NCI-H2196 (cell line): Measurements from ENCODE around the gene SLC35A4.

ENCODE experiments used
- DNase-seq: peaks from one replicate; lab custom pipeline; 2025; ENCODE audit not compliant: unreplicated experiment; lab: John Stamatoyannopoulos, UW

SLC35A4 gene, protein sequence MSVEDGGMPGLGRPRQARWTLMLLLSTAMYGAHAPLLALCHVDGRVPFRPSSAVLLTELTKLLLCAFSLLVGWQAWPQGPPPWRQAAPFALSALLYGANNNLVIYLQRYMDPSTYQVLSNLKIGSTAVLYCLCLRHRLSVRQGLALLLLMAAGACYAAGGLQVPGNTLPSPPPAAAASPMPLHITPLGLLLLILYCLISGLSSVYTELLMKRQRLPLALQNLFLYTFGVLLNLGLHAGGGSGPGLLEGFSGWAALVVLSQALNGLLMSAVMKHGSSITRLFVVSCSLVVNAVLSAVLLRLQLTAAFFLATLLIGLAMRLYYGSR

DNA sequence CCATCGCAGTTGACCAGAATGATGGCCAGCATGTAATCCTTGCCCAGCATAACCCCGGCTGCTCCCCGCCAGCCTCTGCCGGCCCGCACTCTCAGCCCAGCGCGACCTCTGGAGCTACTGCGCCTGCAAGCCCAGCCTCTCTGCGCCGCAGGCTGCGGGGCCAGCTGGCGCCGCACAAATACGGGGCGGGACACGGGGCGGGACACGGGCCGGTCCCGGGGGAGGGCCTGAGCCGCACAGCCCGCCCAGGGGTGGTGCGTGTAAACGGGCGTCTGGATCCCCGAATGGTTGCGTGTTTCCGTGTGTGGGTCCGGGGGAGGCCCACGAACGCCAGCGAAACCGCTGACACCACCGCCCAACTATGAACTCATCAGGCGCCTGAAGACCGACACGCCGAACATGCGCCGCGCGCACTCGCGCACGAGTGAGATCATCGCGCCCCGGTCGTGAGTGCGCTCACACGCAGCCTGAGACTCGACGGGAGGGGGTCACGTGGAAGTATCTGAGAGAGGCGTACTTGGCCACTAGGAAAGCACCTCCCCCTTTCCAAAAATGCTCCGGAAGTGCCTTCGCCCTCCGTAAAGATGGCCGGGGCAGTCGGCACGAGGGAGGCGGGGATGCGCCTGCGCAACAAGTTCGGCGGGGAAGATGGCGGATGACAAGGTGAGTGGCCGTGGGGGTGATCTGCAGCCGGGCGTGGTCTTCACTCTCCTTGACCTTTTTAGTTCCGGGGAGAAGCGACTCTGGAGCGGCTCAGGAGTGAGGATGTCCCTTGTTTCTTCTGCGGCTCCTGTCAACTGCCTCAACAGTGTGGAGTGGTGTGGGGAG, at the start of gene SLC35A4, which contains the start of gene APBB3:
TSS of gene SLC35A4 (plus strand) at position 633 of the 828 bp plus-strand sequence. CDS start 2,342 bp downstream, outside the sequence.
TSS of gene APBB3 (minus strand) at position 403 of the 828 bp plus-strand sequence. CDS start at position 50, 353 bp downstream.
- peak; percentile 98 for DNase-seq

DNA sequence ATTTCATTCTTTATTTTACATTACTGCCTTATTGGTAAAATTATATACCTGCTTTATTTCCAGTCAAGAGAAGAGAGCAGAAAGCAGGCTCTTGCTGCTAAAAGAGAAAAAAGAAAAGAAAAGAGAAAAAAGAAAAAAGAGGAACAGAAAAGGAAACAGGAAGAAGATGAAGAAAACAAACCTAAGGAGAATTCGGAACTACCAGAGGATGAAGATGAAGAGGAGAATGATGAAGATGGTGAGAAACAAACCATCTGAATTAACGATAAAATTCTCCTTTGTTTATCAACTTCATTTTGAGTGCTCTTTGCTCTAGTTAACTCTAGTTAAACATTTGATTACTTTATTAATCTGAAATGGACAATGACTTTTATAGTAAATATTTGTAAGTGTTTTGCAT, 40.6 kb upstream of the SLC35A4 start:
- no peak for DNase-seq

DNA sequence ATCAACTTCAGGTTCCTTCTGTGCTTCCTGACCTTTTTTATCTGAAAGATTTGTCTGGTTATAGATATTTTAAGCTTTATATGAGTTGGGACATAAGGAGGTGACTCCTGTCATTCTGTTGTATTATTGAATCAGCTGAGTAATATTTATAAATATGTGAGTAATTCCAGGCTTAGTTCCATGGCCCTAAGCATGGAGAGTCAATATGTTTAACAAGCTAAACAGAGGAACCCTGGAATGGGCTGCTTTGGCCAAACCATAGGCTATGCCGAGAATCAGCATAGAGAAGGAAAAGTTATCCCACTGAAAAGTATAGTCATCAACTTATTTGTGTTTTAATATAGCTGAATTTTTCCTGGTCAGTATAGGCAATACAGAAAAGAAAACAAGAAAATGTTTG, 24.4 kb upstream of the SLC35A4 start:
- no peak for DNase-seq

DNA sequence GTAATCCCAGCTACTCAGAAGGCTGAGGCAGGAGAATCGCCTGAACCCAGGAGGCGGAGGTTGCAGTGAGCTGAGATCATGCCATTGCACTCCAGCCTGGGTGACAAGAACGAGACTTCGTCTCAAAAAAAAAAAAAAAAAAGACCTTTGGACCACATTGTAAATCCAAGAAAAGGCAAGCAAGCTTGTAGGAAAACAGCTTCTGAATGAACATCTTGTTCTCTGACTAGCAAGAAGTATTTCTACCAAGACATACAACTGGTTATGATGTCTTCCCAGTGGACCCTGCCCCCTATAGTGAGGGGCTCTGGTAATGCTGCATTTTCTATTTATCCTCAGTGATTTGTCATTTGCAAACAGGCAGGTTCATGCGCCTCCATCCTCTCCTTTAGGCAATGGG, 21.7 kb upstream of the SLC35A4 start:
- no peak for DNase-seq

DNA sequence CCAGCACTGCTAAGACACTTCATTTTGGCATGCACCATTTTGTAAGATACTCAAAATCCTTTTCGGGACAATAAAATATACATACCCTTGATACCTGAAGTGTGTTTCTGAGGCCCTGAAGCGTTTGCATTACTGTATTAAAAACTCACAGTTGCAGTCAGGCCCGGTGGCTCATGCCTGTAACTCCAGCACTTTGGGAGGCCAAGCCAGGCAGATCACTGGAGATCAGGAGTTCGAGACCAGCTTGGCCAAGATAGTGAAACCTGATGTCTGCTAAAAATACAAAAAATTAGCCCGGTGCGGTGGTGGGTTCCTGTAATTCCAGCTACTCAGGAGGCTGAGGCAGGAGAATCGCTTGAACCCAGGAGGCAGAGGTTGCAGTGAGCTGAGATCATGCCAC, 19.6 kb upstream of the SLC35A4 start:
- DNase-seq = no peak

DNA sequence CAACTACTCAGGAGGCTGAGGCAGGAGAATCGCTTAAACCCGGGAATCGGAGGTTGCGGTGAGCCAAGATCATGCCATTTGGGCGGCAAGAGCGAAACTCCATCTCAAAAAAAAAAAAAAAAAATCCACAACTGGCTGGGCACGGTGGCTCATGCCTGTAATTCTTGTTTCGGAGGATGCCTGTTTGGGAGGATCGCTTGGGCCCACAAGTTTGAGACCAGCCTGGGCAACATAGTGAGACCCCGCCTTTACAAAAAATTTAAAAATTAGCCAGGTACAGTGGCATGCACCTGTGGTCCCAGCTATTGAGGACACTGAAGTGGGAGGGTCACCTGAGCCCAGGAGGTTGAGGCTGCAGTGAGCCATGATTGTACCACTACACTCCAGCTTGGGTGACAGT, 19.0 kb upstream of the SLC35A4 start:
- DNase-seq = no peak

DNA sequence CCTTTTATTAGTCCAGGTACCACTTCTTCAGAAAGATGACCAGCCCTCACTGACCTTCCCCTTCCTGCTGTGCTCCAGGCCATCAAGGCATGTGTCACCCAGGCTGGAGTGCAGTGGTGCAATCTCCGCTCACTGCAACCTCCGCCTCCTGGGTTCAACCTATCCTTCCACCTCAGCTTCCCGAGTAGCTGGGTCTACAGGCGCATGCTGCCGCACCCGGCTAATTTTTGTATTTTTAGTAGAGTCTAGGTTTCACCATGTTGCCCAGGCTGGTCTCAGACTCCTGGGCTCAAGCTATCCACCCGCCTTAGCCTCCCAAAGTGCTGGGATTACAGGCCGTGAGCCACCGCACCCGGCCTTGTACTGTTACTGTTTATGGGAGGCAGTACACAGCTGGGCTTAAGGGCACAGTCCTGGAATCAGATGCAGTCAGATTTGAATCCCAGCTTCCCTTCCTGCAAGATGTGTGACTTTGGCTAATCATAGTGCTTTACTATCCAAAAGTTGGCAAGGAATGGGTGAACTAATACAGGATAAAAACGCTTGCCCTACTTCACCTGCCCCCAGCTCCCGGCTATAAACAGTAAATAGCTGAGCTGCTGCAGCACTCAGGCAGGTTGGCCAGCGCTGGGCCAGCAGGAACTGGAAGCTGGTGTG, 17.6 kb upstream of the SLC35A4 start:
- DNase-seq = no peak

DNA sequence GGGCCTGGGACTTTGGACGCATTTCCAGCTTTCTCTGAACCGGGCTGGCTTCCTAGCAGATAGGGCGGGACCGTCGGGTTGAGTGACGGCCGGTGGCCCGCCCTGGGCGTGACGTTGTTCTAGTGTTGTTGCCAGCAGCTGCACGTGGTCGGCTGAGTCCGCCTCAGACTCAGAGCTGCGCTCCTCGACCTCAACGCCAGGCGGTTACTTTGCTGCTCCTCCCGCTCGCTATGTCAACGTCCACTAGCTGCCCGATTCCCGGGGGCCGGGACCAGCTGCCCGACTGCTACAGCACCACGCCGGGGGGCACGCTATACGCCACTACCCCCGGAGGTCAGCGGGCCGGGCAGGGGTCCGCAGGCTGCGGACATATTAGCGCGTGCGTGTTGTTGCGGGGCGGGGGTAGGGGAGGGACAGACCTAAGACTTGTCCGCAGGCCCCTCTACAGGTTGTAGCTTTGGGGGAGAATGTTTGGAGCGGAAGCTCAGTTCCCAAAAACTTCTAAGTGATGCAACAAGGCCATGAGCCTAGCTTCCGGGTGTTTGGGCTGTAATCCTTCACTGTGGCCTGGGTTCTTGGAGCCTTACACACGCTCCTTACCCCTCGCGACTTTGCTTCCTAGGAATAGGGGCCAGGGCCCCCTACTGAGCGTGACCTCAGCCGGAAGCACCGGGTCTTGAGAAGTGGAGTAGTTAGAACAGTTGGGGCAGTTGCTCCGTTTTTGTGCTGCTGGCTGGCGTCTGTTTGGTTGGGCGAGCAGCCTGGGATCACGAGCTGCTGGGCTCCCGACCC, 16.9 kb upstream of the SLC35A4 start, which contains the start of gene EIF4EBP3:
TSS of gene EIF4EBP3 (plus strand) at position 155 of the 792 bp plus-strand sequence. CDS start at position 231, 76 bp downstream.
- peak; percentile 95 for DNase-seq

DNA sequence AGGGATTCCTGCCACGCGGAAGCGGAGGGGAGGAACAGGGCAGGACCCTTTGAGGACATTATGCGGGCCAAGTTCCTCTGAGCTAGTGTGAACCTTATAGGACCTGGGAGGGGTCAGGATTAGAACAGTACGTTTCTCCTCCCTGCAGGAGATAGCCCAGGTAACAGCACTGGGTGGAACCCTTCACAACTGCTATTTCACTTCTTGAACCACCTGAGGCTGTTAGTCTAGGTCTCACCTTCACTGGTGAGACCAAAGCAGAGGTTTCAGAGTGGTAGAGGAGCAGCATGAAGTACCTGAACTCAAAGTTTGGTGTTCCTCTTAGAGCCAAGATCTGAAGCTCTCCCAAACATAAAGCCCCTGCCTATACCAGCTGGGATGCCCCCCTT, 16.3 kb upstream of the SLC35A4 start:
- DNase-seq = no peak

DNA sequence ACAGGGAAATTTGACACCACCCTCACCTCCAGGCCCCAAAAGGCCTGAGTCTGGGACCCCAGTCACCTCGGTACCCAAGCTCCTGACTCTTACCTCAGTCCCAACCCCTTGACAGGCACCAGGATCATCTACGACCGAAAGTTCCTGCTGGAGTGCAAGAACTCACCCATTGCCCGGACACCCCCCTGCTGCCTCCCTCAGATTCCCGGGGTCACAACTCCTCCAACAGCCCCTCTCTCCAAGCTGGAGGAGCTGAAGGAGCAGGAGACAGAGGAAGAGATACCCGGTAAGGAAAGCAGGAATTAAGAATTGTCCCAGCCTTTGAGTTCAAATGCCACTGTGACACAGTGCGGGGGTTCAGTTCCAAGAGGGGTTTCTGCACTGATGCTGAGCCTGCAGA, 15.8 kb upstream of the SLC35A4 start:
- no peak for DNase-seq

DNA sequence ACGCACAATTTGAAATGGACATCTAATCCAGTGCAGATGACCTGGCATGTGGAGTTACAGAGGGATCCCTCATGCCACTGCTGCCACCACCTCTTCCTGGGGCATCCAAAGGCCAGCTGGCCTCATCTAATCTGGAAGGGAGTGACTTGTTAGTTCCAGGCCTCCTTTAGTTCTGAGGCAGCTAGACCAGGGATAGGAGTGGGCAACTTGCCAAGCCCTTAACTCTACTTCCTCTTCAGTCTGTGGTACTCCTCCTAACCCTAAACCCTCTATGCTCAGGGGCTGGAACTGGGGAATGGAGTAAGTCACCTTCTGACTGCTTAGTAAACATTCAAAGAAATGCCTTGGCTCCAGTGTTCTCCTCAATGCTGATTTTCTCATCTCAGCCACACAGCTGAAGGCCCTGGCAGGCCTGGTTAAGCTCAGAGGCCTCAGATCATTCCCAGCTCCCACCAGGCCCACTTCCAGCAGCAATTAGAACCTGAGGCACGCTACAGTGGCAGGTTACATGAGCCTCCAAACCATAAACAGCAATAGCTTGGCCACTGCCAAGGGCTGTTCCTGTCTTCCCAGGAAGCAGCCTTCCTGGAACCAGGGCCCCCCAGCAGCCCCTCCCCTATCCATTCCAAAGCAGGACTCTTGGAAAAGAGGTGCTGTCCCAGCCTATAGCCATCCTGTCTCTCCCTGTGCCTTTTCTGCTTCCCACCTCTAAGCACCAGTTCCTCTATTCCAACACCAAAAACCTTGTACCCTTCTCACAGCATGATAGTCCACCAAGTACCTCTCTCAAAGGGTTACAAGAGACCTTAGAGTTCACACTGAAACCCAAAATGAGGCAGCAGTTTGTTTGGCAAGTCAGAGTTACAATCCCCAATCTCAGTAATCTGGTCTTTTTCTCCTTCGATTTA, 15.1 kb upstream of the SLC35A4 start:
- peak; percentile 47 for DNase-seq

DNA sequence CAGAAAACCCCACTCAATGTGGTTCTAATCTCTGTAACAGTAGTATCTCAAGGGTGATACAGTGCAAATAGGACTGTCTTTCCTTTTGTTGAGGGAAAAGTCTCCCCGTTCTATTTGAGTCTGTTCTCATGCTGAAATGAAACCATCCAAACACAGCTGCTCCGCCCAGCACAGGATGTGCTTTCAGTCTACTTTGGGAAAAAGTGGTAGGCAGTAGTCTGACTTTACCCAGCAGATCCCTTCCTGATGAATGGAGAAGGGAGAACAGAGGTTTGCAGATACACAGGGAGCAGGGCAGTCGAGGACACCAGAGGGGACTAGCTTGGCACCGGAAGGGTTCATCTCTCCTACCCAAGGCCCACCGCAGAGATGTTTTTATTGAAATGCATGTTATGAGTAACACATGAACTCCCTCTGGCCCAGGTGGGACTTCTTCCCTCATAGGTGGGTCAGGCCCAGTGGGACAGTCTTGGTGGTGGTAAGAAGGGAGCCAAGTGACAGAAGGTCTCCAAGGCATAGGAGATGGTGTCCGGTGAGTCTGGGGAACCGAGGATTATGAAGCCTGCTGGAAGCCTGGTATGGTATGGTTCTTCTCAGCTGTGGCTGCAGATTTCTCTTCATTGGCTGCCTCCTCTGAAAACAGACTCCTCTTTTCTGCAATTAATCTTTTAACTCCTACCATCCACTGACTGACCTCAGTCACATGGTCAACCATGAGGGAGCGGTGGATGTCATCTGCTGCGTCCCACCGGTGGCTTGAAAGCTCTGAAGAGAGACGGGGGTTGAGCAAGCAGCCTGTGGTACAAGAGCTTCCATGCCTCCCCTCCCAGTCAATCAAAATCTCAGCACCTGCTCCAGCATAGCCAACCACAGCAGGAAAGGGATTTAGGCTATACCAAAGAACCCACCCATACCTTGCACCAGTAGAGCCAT, 14.2 kb upstream of the SLC35A4 start:
- no peak for DNase-seq

DNA sequence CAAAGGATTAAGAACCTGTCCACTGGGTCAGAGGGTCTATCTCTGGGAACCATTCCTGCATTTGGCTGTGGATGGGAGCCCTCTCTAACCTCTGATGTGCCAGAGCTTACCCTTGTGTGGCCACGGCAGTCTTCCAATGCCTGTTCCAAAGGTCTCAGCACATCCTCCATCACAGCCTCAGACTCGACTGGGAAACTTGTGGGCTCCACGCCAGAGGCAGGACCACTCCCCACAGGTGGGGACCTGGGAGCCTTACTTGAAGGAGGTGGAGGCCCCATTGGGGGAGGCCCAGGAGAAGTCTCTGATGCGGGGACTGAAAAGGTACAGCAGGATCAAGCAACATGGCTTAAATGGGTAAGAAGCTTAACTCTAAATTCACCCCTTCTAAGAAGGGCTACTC, 12.8 kb upstream of the SLC35A4 start:
- no peak for DNase-seq

DNA sequence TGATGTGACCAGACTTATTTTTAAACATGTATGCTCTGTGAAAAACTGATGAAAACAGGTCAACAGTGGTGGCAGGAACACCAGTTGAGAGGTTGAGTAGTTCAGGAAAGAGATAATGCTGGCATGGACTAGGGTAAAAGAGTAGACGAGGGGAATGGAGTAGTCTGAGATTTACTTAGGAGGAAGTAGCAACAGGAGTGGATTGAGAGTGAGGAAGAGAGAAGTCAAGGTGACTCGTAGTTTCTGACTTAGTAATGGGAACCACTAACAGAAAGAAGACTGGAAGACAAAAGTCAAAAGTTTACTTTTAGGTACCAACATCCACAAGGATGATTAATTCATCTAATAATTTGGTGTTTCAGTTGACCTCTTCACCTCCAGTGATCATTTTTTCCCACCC, 11.0 kb upstream of the SLC35A4 start:
- DNase-seq = no peak

DNA sequence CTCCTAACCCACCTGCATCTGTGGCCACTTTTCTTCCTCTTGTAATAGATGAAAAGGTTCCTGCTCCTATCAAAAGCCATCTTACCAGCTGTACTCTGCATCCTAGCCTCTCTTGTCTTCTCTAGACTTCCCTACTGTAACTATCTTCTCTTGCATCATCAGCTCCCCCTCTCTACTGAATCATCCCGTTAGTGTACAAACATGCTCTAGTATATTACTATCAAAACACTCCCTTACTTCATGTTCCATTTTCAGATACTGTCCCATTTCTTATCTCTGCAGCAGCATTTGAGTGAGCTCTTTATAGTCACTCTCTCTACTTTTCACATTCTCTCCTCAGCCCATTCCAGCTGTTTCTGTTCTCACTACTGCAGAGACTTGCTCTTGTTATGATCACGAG, 10.2 kb upstream of the SLC35A4 start:
- no peak for DNase-seq

DNA sequence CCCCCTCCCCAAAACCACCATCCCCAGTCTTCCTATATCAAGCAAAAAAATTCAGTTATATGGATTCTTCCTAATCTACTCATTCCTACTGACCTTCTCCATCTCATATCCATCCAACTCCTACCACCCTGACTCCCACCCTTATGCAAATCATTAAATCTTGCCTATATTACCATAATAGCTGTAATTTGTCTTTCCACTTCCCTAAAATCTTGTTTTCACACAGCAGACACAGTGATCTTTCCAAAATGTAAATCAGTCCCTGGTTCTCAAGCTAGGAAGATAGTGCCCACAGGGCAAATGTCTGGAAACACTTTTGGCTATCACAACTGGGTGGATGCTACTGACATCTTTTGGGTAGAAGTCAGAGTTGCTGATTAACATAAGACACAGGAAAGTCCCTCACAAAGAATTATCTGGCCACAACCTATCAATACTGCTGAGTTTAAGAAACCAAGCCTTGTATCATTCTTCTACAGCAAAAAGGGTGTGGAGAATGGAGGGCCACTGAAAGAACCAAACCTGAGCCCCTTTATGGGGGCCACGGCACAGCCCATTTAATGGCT, 8.8 kb upstream of the SLC35A4 start:
- no peak for DNase-seq

DNA sequence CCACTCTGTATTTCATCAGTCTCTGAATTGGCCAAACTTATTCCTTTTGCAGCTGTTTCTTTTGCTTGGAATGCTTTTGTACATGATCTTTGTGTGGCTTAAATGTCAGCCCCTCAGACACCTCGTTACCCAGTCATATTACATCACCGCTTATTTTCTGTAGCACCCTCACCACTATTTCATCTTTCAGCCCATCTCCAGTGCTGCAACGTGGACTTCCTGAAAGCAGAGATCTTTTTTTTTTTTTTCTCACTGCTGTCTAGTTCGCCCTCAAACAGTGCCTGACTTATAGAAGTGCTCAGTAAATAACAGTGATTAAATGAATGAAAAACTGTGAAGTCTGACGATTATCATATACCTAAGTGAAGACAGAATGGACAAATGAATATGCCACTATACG, 8.2 kb upstream of the SLC35A4 start:
- DNase-seq = no peak

DNA sequence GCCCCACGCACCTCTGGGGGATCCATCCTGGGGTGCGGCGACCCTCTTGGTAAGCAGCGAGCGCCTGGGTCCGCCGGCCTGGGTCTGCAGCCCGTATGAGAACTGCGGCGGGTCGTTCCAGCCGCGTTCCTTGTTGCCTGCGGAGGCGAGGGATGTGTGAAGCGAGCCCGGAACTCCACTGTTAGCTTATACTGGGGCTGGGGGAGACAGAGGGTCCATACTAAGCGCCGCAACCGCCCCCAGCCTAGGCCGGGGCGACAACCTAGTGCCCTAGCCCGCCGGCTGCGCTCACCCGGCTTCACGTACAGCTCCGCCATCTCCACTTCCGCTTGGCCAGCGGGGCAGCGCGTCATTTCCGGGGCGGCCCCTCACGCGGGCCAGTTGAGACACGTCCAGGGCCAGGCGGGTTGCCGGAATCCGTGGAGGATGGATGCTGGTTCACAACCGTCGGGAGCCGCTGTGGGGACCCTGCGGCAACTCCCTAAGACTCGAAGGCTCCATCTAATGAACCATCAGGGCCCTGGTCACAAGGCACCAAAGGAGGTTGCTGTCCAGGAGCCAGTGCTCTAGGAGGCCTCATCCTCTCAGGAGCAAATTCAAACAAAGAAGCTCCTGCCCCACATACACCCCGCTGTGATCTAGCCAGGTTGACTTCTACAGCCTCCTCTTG, 7.4 kb upstream of the SLC35A4 start, which contains the start of gene SRA1:
TSS of gene SRA1 (minus strand) at position 338 of the 670 bp plus-strand sequence. CDS start at position 317, 21 bp downstream.
- peak; percentile 95 for DNase-seq
